Gastrocnemius medialis (tissue), 4 donors: ENCODE results near the gene CFAP157. TPM values are rescaled to one million over a fixed set of nuclear protein-coding genes. Genes with fewer than 3 reads are reported as not detected.

ENCODE experiments used
- ATAC-seq, 2 donors: fragments of 150-250 bp; one replicate each; pipeline ENCODE4 v1.9.1; 2016
- DNase-seq, 2 donors: peaks; one replicate each; pipeline ENCODE4 v3.0.0-alpha.2; 2019
- H3K27ac ChIP-seq, 4 donors: fragments of 200-600 bp; sonication (generic); 1 replicate in 1 of 4; 2 replicates in 3 of 4; pipeline ENCODE4 v1.5.1; 2016 to 2018; ENCODE audit warnings: mild to moderate bottlenecking in 2 of 4, moderate library complexity in 1 of 4
- H3K27me3 ChIP-seq, 3 donors: fragments of 200-600 bp; sonication (generic) in 2 of 3; 1 replicate in 1 of 3; 2 replicates in 2 of 3; pipeline versions ENCODE4 v1.5.1 to v1.6.0; 2016 to 2019; ENCODE audit warnings: mild to moderate bottlenecking in 1 of 3, moderate library complexity in 1 of 3
- H3K36me3 ChIP-seq, 2 donors: fragments of 200-600 bp; sonication (generic) in 1 of 2; one replicate each; pipeline ENCODE4 v1.5.1; 2017 to 2018
- H3K4me1 ChIP-seq, 2 donors: fragments of 200-600 bp; sonication (generic) in 1 of 2; one replicate each; pipeline ENCODE4 v1.5.1; 2016 to 2017; ENCODE audit warnings: mild to moderate bottlenecking in 2 of 2
- H3K4me3 ChIP-seq, 4 donors: fragments of 200-600 bp; sonication (generic) in 3 of 4; 1 replicate in 1 of 4; 2 replicates in 3 of 4; pipeline ENCODE4 v1.5.1; 2016 to 2019; ENCODE audit warnings: mild to moderate bottlenecking in 2 of 4
- H3K9me3 ChIP-seq, 3 donors: fragments of 200-600 bp; sonication (generic) in 2 of 3; 1 replicate in 1 of 3; 2 replicates in 2 of 3; pipeline ENCODE4 v1.5.1; 2016 to 2019
- POLR2A ChIP-seq, 2 donors: fragments of 450-650 bp; IDR thresholded peaks; one replicate each; pipeline ENCODE4 v1.6.1; 2017; ENCODE audit warnings: antibody characterized with exemption in 2 of 2, mild to moderate bottlenecking in 2 of 2, moderate library complexity in 2 of 2
- in situ Hi-C, 4 donors: fragments of 200-750 bp; cut with MboI; loops; one replicate each; pipeline versions ENCODE4 v1.15.0 to v1.8.0; 2017; ENCODE audit warnings: low sequenced_read_pairs in 4 of 4
- intact Hi-C: fragments of 100-400 bp; cut with DNase I; formaldehyde crosslinking; loops from one replicate; pipeline ENCODE4 v1.15.1; 2023; ENCODE audit warnings: low total_unique reads
- total RNA-seq, 4 donors: library from RNA; depleted of rRNA; stranded (reverse); fragments of >200 nt; gene quantifications; one replicate each; pipeline versions ENCODE4 v1.1.0 to v1.2.3, GENCODE V29; 2016
- TF ChIP-seq, protein P1 (sequence below), 5 experiments: fragments of 450-650 bp in 3 of 5; fragments of 200-600 bp in 2 of 5; sonication (generic) in 2 of 5; IDR thresholded peaks in 4 of 5; conservative IDR thresholded peaks in 1 of 5; 1 replicate in 4 of 5; 2 replicates in 1 of 5; pipeline ENCODE4 v1.5.1; 2016 to 2019; ENCODE audit warnings: antibody characterized with exemption in 5 of 5, mild to moderate bottlenecking in 3 of 5, moderate library complexity in 3 of 5

The CFAP157 gene
- total RNA-seq, 4 donors from 2014 or later: not detected

DNA sequence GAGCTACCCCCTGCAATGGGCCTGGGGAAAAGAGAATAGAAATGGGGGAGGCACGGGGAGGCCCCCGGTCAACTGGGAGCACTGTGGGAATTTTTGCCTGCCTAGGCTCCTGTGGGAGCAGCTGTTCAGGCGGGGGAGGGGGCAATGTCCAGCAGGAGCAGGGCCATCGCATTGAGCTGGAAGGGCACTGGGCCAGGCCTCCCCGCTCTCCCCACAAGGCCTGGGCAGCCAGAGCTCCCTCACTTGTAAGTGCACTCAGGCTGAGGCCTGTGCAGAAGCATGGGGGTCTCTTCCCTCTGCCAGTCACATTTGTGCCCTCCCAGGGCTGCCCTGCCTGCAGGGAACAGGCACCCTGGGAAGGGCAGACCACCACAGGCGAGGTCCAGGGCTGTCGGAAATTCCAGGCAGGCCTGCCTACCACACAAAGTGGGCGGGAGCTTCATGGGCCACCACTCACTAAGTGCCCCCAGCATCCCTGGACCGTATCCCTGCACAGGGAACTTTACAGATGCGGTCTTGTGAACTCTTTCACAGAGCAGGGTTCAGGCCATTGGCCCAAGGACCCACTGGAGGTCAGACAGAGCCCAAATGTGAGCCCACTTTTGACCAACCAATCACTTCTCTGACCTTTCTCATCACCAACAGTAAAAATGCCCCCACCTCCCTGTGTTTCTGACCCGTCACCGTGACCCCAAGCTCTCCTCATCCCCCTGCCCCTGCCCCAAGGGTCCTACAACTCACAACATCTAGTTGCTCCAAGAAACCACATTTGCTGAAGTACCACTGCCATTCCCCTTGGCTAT is 1.0 kb upstream of the CFAP157 start:
- in situ Hi-C loops (no loop called here), intact Hi-C loops (no loop called here)
- Histone ChIP-seq H3K4me3 (no peak overlapping the region), H3K4me1 (peaks cover under 1 to 2% of the 10 kb centered on the region in 2 donors), H3K27me3 (no peaks in the 10 kb centered on the region), H3K9me3 (no peaks in the 10 kb centered on the region), H3K36me3 (no peaks in the 10 kb centered on the region), H3K27ac (no peak overlapping the region)
- ATAC-seq (no peak), DNase-seq (no peak)
- TF ChIP-seq POLR2A (IDR thresholded peaks at IDR 0.05): no peak
- TF ChIP-seq, protein P1, sequence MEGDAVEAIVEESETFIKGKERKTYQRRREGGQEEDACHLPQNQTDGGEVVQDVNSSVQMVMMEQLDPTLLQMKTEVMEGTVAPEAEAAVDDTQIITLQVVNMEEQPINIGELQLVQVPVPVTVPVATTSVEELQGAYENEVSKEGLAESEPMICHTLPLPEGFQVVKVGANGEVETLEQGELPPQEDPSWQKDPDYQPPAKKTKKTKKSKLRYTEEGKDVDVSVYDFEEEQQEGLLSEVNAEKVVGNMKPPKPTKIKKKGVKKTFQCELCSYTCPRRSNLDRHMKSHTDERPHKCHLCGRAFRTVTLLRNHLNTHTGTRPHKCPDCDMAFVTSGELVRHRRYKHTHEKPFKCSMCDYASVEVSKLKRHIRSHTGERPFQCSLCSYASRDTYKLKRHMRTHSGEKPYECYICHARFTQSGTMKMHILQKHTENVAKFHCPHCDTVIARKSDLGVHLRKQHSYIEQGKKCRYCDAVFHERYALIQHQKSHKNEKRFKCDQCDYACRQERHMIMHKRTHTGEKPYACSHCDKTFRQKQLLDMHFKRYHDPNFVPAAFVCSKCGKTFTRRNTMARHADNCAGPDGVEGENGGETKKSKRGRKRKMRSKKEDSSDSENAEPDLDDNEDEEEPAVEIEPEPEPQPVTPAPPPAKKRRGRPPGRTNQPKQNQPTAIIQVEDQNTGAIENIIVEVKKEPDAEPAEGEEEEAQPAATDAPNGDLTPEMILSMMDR (IDR thresholded peaks at IDR 0.05 in 4 of 5, conservative IDR thresholded peaks at IDR 0.05 in 1 of 5): no peak

DNA sequence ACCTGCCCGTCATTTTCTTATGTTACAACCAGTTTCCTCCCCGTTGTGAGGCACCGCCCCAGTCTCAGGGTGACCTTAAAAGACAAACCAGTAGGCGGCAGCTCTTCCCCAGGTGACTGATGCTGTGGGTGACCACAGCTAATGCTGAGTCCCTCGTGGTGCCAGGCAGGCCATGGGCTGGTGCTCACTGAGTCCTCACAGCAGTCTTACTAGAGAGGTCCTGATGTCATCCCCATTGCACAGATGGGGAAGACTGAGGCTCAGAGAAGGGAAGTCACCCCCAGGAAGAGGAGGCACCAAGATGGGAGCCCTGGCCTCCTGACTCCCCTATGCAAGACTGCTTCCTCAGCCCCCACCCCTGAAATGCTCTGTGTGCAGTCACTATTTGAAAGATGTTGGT is 978 bp downstream of the CFAP157 start:
- Histone ChIP-seq H3K4me3 (no peak overlapping the region), H3K36me3 (no peaks in the 10 kb centered on the region), H3K27me3 (no peaks in the 10 kb centered on the region), H3K9me3 (no peaks in the 10 kb centered on the region), H3K4me1 (no peaks in the 10 kb centered on the region), H3K27ac (no peak overlapping the region)
- intact Hi-C loops: no loop called here
- in situ Hi-C loops: no loop called here
- no peak for TF ChIP-seq POLR2A (IDR thresholded peaks at IDR 0.05)
- TF ChIP-seq, protein P1 (IDR thresholded peaks at IDR 0.05 in 4 of 5, conservative IDR thresholded peaks at IDR 0.05 in 1 of 5): no peak
- ATAC-seq (no peak), DNase-seq (no peak)

DNA sequence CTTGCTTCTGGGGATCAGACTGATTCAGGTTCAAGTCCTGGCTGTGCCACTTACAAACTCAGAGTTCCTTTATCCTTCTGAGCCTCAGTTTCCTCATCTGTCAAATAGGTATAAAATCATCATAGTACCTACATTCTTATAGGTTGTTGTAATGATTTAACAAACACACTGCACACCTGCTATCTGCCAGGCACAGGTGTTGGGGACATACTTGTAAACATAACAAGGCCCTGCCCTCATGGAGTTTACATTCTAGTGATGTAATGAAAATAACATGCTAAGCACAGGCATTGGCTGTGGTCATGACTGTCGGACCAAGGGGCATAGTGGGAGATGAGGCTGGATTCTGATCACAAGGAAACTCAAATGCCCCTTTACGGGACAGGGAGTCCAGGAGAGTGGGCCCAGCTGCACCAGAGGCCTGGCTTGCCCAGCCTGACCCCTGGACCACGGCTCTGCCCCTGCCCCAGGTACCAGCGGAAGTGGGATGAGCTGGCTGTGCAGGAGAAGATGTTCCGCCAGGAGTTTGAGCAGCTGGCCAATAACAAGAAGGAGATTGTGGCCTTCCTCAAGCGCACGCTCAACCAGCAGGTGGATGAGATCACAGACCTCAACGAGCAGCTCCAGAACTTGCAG is 2.3 kb downstream of the CFAP157 start:
- H3K27me3 ChIP-seq: no peaks in the 10 kb centered on the region
- H3K4me1 ChIP-seq: peaks cover 0 to 3% of the 10 kb centered on the region in 2 donors
- H3K9me3 ChIP-seq: no peaks in the 10 kb centered on the region
- H3K36me3 ChIP-seq: no peaks in the 10 kb centered on the region
- H3K4me3 ChIP-seq: no peak overlapping the region
- TF ChIP-seq POLR2A (IDR thresholded peaks at IDR 0.05): no peak
- TF ChIP-seq, protein P1 (IDR thresholded peaks at IDR 0.05 in 4 of 5, conservative IDR thresholded peaks at IDR 0.05 in 1 of 5): no peak
- no peak overlapping the region for H3K27ac ChIP-seq
- ATAC-seq (no peak), DNase-seq (no peak)
- in situ Hi-C loops (no loop called here), intact Hi-C loops (no loop called here)

DNA sequence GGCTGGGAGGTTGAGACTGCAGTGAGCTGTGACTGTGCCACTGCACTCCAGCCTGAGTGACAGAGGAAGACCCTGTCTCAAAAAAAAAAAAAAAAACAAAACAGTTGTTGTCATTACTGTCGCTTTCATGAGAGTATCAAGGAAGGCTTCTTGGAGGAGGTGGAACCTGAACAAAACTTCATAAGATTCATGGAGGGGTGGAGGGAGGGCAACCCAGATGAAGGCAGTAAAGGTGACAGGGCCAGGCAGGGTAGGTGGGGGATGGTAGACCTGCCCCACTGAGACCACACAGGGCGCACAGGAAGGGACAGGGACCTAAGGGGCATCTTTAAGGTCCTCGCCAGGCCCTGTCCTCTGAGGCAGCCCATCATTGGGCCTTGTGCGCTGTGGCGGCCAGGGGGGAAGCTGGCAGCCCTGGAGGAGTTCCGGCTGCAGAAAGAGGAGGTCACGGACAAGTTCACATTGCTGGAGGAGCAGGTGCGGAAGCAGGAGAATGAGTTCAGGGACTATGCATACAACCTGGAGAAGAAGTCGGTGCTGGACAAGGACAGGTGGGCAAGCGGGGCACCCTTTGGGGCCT is 3.5 kb downstream of the CFAP157 start:
- in situ Hi-C loops (no loop called here), intact Hi-C loops (loop anchor here (5.0 kb wide), 1 partner anchor 98 kb away; the partner anchor contains the start of gene STXBP1)
- Histone ChIP-seq H3K4me3 (no peak overlapping the region), H3K4me1 (peaks cover 8 to 9% of the 10 kb centered on the region in 2 donors), H3K9me3 (no peaks in the 10 kb centered on the region), H3K27ac (no peak overlapping the region), H3K36me3 (no peaks in the 10 kb centered on the region), H3K27me3 (no peaks in the 10 kb centered on the region)
- ATAC-seq (no peak), DNase-seq (no peak)
- no peak for TF ChIP-seq POLR2A (IDR thresholded peaks at IDR 0.05)
- TF ChIP-seq, protein P1 (IDR thresholded peaks at IDR 0.05 in 4 of 5, conservative IDR thresholded peaks at IDR 0.05 in 1 of 5): no peak
